ENCODE measurements around the gene DEAF1. TPM values are rescaled to one million over a fixed set of nuclear protein-coding genes. Genes with fewer than 3 reads are reported as not detected.

The DEAF1 gene
- total and polyA plus RNA-seq, 2 experiments from 2014 or later = 42.6 to 47.8 TPM

DNA sequence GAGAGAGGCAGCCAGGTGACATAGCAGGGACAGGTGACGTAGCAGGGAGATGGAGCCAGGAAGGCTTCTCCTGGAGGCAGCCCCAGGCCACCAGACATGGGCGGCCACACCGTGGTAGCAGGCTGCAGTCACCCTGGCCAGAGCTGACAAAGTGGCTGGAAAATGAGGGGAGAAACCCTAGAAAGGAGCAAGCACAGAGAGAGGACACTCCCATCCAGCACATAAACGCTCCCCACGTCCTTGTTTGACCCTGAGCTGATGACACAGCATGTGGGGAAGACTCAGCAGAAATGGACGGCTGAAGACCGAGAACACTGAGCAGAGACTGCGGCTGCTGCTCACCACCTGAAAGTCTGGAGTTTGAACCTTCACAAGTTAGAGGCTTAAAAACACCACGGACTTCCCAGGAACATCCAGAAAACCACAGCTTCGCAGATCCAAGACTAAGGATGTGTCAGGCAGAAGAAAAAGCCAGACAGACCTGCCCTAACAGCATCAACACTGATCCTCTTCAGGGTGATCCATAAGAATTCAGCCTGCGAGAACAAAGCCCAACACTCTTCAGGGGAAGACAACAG is 29.2 kb downstream of the DEAF1 start:
- no peak overlapping the region for H3K4me2 ChIP-seq
- Mint-ChIP-seq H3K4me1 (0 out of 3 replicates have a peak, but pooled peaks cover 3% of the 10 kb centered on the region), H3K27me3 (ENCODE audit: insufficient read depth, low read depth, poor library complexity) (peaks cover 3% of the 10 kb centered on the region), H3K36me3 (ENCODE audit: low read depth) (peaks cover 27% of the 10 kb centered on the region), H3K27ac (no peak overlapping the region; the same call in 1 of the 2 replicates), H3K4me3 (no peak overlapping the region), H3K9me3 (no peaks in the 10 kb centered on the region)
- H3F3A ChIP-seq (replicated peaks; ENCODE audit: low read depth) = peaks cover 22% of the 10 kb centered on the region; the same call in 1 of the 2 replicates
- ATAC-seq = no peak
- H3K9me2 ChIP-seq (ENCODE audit: insufficient read depth) = no peaks in the 10 kb centered on the region
- no peak for DNase-seq (ENCODE audit: low spot score)
- H4K20me1 ChIP-seq (replicated peaks; ENCODE audit: insufficient read depth) = peaks cover 15% of the 10 kb centered on the region; the same call in 1 of the 2 replicates
- no peak for TF ChIP-seq EZH2 (IDR thresholded peaks at IDR 0.05; ENCODE audit: low read depth, unreplicated experiment)
- no peak for TF ChIP-seq JUNB (IDR thresholded peaks at IDR 0.05; ENCODE audit: unreplicated experiment)
- TF ChIP-seq CREB1 (CRISPR knock-in tag; IDR thresholded peaks at IDR 0.05; ENCODE audit: low read depth) = no peak
- no peak for TF ChIP-seq STAT1 (IDR thresholded peaks at IDR 0.05; ENCODE audit: unreplicated experiment)
- no peak for TF ChIP-seq NANOG (IDR thresholded peaks at IDR 0.05; ENCODE audit: borderline replicate concordance)
- TF ChIP-seq ZNF114 (CRISPR knock-in tag; IDR thresholded peaks at IDR 0.05) = no peak
- TF ChIP-seq, protein P1, sequence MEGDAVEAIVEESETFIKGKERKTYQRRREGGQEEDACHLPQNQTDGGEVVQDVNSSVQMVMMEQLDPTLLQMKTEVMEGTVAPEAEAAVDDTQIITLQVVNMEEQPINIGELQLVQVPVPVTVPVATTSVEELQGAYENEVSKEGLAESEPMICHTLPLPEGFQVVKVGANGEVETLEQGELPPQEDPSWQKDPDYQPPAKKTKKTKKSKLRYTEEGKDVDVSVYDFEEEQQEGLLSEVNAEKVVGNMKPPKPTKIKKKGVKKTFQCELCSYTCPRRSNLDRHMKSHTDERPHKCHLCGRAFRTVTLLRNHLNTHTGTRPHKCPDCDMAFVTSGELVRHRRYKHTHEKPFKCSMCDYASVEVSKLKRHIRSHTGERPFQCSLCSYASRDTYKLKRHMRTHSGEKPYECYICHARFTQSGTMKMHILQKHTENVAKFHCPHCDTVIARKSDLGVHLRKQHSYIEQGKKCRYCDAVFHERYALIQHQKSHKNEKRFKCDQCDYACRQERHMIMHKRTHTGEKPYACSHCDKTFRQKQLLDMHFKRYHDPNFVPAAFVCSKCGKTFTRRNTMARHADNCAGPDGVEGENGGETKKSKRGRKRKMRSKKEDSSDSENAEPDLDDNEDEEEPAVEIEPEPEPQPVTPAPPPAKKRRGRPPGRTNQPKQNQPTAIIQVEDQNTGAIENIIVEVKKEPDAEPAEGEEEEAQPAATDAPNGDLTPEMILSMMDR (conservative IDR thresholded peaks at IDR 0.05; ENCODE audit: low read depth in 2 of 2) = no peak
- TF ChIP-seq EZH2phosphoT487 (IDR thresholded peaks at IDR 0.05; ENCODE audit: unreplicated experiment) = no peak
- TF ChIP-seq ZNF331 (CRISPR knock-in tag; IDR thresholded peaks at IDR 0.05; ENCODE audit: low read depth) = no peak
- no peak for TF ChIP-seq POLR2AphosphoS5 (IDR thresholded peaks at IDR 0.05; ENCODE audit: low read depth)
- TF ChIP-seq, protein P2, sequence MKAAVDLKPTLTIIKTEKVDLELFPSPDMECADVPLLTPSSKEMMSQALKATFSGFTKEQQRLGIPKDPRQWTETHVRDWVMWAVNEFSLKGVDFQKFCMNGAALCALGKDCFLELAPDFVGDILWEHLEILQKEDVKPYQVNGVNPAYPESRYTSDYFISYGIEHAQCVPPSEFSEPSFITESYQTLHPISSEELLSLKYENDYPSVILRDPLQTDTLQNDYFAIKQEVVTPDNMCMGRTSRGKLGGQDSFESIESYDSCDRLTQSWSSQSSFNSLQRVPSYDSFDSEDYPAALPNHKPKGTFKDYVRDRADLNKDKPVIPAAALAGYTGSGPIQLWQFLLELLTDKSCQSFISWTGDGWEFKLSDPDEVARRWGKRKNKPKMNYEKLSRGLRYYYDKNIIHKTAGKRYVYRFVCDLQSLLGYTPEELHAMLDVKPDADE (IDR thresholded peaks at IDR 0.05) = no peak
- TF ChIP-seq, protein P3, sequence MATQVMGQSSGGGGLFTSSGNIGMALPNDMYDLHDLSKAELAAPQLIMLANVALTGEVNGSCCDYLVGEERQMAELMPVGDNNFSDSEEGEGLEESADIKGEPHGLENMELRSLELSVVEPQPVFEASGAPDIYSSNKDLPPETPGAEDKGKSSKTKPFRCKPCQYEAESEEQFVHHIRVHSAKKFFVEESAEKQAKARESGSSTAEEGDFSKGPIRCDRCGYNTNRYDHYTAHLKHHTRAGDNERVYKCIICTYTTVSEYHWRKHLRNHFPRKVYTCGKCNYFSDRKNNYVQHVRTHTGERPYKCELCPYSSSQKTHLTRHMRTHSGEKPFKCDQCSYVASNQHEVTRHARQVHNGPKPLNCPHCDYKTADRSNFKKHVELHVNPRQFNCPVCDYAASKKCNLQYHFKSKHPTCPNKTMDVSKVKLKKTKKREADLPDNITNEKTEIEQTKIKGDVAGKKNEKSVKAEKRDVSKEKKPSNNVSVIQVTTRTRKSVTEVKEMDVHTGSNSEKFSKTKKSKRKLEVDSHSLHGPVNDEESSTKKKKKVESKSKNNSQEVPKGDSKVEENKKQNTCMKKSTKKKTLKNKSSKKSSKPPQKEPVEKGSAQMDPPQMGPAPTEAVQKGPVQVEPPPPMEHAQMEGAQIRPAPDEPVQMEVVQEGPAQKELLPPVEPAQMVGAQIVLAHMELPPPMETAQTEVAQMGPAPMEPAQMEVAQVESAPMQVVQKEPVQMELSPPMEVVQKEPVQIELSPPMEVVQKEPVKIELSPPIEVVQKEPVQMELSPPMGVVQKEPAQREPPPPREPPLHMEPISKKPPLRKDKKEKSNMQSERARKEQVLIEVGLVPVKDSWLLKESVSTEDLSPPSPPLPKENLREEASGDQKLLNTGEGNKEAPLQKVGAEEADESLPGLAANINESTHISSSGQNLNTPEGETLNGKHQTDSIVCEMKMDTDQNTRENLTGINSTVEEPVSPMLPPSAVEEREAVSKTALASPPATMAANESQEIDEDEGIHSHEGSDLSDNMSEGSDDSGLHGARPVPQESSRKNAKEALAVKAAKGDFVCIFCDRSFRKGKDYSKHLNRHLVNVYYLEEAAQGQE (IDR thresholded peaks at IDR 0.05; ENCODE audit: unreplicated experiment) = no peak
- TF ChIP-seq, protein P4, sequence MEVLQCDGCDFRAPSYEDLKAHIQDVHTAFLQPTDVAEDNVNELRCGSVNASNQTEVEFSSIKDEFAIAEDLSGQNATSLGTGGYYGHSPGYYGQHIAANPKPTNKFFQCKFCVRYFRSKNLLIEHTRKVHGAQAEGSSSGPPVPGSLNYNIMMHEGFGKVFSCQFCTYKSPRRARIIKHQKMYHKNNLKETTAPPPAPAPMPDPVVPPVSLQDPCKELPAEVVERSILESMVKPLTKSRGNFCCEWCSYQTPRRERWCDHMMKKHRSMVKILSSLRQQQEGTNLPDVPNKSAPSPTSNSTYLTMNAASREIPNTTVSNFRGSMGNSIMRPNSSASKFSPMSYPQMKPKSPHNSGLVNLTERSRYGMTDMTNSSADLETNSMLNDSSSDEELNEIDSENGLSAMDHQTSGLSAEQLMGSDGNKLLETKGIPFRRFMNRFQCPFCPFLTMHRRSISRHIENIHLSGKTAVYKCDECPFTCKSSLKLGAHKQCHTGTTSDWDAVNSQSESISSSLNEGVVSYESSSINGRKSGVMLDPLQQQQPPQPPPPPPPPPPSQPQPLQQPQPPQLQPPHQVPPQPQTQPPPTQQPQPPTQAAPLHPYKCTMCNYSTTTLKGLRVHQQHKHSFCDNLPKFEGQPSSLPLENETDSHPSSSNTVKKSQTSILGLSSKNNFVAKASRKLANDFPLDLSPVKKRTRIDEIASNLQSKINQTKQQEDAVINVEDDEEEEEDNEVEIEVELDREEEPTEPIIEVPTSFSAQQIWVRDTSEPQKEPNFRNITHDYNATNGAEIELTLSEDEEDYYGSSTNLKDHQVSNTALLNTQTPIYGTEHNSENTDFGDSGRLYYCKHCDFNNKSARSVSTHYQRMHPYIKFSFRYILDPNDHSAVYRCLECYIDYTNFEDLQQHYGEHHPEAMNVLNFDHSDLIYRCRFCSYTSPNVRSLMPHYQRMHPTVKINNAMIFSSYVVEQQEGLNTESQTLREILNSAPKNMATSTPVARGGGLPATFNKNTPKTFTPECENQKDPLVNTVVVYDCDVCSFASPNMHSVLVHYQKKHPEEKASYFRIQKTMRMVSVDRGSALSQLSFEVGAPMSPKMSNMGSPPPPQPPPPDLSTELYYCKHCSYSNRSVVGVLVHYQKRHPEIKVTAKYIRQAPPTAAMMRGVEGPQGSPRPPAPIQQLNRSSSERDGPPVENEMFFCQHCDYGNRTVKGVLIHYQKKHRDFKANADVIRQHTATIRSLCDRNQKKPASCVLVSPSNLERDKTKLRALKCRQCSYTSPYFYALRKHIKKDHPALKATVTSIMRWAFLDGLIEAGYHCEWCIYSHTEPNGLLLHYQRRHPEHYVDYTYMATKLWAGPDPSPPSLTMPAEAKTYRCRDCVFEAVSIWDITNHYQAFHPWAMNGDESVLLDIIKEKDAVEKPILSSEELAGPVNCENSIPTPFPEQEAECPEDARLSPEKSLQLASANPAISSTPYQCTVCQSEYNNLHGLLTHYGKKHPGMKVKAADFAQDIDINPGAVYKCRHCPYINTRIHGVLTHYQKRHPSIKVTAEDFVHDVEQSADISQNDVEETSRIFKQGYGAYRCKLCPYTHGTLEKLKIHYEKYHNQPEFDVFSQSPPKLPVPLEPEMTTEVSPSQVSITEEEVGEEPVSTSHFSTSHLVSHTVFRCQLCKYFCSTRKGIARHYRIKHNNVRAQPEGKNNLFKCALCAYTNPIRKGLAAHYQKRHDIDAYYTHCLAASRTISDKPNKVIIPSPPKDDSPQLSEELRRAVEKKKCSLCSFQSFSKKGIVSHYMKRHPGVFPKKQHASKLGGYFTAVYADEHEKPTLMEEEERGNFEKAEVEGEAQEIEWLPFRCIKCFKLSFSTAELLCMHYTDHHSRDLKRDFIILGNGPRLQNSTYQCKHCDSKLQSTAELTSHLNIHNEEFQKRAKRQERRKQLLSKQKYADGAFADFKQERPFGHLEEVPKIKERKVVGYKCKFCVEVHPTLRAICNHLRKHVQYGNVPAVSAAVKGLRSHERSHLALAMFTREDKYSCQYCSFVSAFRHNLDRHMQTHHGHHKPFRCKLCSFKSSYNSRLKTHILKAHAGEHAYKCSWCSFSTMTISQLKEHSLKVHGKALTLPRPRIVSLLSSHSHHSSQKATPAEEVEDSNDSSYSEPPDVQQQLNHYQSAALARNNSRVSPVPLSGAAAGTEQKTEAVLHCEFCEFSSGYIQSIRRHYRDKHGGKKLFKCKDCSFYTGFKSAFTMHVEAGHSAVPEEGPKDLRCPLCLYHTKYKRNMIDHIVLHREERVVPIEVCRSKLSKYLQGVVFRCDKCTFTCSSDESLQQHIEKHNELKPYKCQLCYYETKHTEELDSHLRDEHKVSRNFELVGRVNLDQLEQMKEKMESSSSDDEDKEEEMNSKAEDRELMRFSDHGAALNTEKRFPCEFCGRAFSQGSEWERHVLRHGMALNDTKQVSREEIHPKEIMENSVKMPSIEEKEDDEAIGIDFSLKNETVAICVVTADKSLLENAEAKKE (CRISPR knock-in tag; IDR thresholded peaks at IDR 0.05) = no peak
- H3K36me3 ChIP-seq (ENCODE audit: insufficient read depth) = no peaks in the 10 kb centered on the region
- H3K4me3 ChIP-seq = no peak overlapping the region
- no peaks in the 10 kb centered on the region for H3K27me3 ChIP-seq (ENCODE audit: insufficient read depth)
- no peak overlapping the region for H3K27ac ChIP-seq (ENCODE audit: low read depth)
- peaks cover 3% of the 10 kb centered on the region; the same call in 1 of the 2 replicates for H3K79me2 ChIP-seq (replicated peaks; ENCODE audit: insufficient read depth)
- no peaks in the 10 kb centered on the region for H3K4me1 ChIP-seq (ENCODE audit: insufficient read depth)
- no peak overlapping the region for H2AFZ ChIP-seq

Measured in GM23338 (cell line).